HepG2 (cell line): ENCODE measurements around the gene GZF1. TPM values are rescaled to one million over a fixed set of nuclear protein-coding genes. Genes with fewer than 3 reads are reported as not detected.

Source experiments
- AKAP8 ChIP-seq: sonication (generic); formaldehyde crosslinking; IDR thresholded peaks from 2 replicates; pipeline ENCODE4 v1.5.1; 2020; ENCODE audit warnings: mild to moderate bottlenecking, missing genetic modification reagents
- DBP ChIP-seq: sonication (generic); formaldehyde crosslinking; IDR thresholded peaks from 2 replicates; pipeline ENCODE4 v1.4.0; 2020; ENCODE audit warnings: missing genetic modification reagents; ENCODE audit errors: not compliant biosample characterization
- GABPB1 ChIP-seq: IDR thresholded peaks from 2 replicates; pipeline ENCODE4 v1.6.1; 2016; ENCODE audit warnings: mild to moderate bottlenecking, missing genetic modification reagents, moderate library complexity, missing compliant biosample characterization
- HNRNPLL ChIP-seq: fragments of 200-400 bp; formaldehyde crosslinking; IDR thresholded peaks from 2 replicates; pipeline ENCODE4 v1.6.1; 2017; ENCODE audit warnings: mild to moderate bottlenecking, low read depth, low read length; ENCODE audit not compliant: poor library complexity, severe bottlenecking
- KAT8 ChIP-seq: IDR thresholded peaks from 2 replicates; pipeline ENCODE4 v1.6.1; 2016; ENCODE audit warnings: missing genetic modification reagents, missing compliant biosample characterization
- MAFF ChIP-seq: IDR thresholded peaks from 2 replicates; pipeline ENCODE4 v1.6.1; 2011; ENCODE audit warnings: low read depth, low read length, improper control_type of control experiment
- MBD4 ChIP-seq: IDR thresholded peaks from 2 replicates; pipeline ENCODE4 v1.6.1; 2012; ENCODE audit warnings: low read length, inconsistent platforms, borderline replicate concordance
- PRDM15 ChIP-seq: sonication (generic); formaldehyde crosslinking; IDR thresholded peaks from 2 replicates; pipeline ENCODE4 v1.4.0; 2020; ENCODE audit warnings: missing genetic modification reagents
- RAD21 ChIP-seq: fragments of 450-650 bp; formaldehyde crosslinking; IDR thresholded peaks from 2 replicates; pipeline ENCODE4 v1.5.0; 2020; ENCODE audit warnings: mild to moderate bottlenecking
- SNAPC2 ChIP-seq: sonication (generic); formaldehyde crosslinking; IDR thresholded peaks from 2 replicates; pipeline ENCODE4 v1.8.1; 2022; ENCODE audit warnings: mild to moderate bottlenecking, missing genetic modification reagents
- SPEN ChIP-seq: sonication (generic); formaldehyde crosslinking; IDR thresholded peaks from 2 replicates; pipeline ENCODE4 v1.5.1; 2020; ENCODE audit warnings: low read depth, mild to moderate bottlenecking, missing genetic modification reagents
- YEATS4 ChIP-seq: sonication (generic); formaldehyde crosslinking; IDR thresholded peaks from 2 replicates; pipeline ENCODE4 v1.4.0; 2020; ENCODE audit warnings: missing genetic modification reagents, borderline replicate concordance
- ZEB1 ChIP-seq: IDR thresholded peaks from 2 replicates; pipeline ENCODE4 v1.6.1; 2012; ENCODE audit warnings: mild to moderate bottlenecking, low read depth, inconsistent platforms; ENCODE audit not compliant: insufficient replicate concordance
- ZFX ChIP-seq: sonication (generic); formaldehyde crosslinking; IDR thresholded peaks from 2 replicates; pipeline ENCODE4 v1.4.0; 2020; ENCODE audit warnings: mild to moderate bottlenecking, low read depth, missing genetic modification reagents, moderate library complexity
- ZNF138 ChIP-seq: sonication (generic); formaldehyde crosslinking; IDR thresholded peaks from 2 replicates; pipeline ENCODE4 v1.5.0; 2020; ENCODE audit warnings: mild to moderate bottlenecking, low read depth, missing genetic modification reagents
- ZNF430 ChIP-seq: sonication (generic); formaldehyde crosslinking; IDR thresholded peaks from 2 replicates; pipeline ENCODE4 v1.9.0; 2021; ENCODE audit warnings: mild to moderate bottlenecking, missing genetic modification reagents
- ZNF570 ChIP-seq: sonication (generic); formaldehyde crosslinking; IDR thresholded peaks from 2 replicates; pipeline ENCODE4 v1.4.0; 2020; ENCODE audit warnings: mild to moderate bottlenecking, missing genetic modification reagents, borderline replicate concordance
- ZNF574 ChIP-seq: sonication (generic); formaldehyde crosslinking; IDR thresholded peaks from 2 replicates; pipeline ENCODE4 v1.4.0; 2020; ENCODE audit warnings: missing genetic modification reagents
- polyA plus RNA-seq, 8 experiments: library from polyadenylated mRNA; depleted of rRNA in 3 of 8; stranded (reverse) in 7 of 8; unstranded in 1 of 8; fragments of >200 nt; fragmentation: Illumina TruSeq in 4 of 8; extraction: Trizol in 4 of 8; gene quantifications; 2 replicates each; pipeline versions ENCODE4 v1.2.1 to v1.2.3, GENCODE V29; 2011 to 2016; ENCODE audit warnings: low read depth in 4 of 8, missing spikeins in 1 of 8, mixed read lengths in 1 of 8; ENCODE audit not compliant: insufficient read depth in 1 of 8
- total RNA-seq, 5 experiments: library from RNA; depleted of rRNA; stranded (reverse); fragments of >200 nt; fragmentation: Illumina TruSeq; extraction: Trizol; gene quantifications; 2 replicates each; pipeline ENCODE4 v1.2.3, GENCODE V29; 2016; ENCODE audit warnings: low read depth in 1 of 5
- TF ChIP-seq, protein P1 (sequence below): conservative IDR thresholded peaks from 2 replicates; pipeline ENCODE4 v1.6.1; 2018; ENCODE audit warnings: missing genetic modification reagents

GZF1 gene
- total and polyA plus RNA-seq, 2 of the 13 experiments (the other 11 are each of a cell fraction or from before 2014, with no cell fraction given) = 16.9 to 26.0 TPM

DNA sequence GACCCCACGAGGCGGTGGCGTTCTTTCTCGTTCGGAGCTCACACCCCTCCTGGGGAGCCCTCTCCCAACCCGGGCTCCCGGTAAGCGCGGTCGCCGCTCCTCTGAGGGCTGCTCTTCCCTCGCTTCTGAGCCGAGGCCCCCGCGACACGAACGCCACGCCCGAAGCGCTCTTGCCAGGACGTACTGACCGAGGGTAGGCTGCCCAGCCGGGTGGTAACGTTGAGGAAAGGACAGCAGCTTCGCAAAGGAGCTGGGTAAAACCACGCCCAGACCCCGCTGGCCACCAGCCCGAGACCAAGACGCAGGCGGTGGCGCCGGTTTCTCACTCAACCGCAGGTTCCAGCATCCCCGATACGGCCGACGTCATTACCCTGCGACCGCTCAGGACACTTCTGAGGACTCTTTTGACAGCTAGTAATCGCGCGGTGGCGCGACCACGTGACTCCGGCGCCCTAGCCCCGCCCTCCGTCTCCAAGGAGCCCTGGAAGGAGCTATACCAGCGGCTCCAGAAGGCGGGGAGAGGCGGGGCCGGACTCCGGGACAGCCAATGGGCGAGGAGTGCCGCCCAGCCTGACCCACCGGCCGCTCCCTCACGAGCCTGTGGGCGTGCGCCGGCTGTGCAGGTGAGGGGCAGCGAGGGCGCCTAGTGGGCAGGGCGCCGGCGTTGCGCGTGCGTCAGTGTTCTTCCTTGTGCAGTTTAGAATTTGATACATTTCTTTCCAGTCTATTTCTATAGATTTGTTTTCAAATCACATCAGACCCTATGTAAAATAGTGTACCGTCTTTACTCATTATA lies 4.0 kb upstream of the GZF1 start (continued):
- TF ChIP-seq PRDM15 (CRISPR knock-in tag) (peak; percentile 80), ZNF570 (CRISPR knock-in tag) (no peak), MAFF (no peak; the same call in 1 of the 2 replicates), AKAP8 (0 out of 2 replicates have a peak, but pooled peaks have one; percentile 34), ZNF574 (peak; percentile 84), DBP (CRISPR knock-in tag) (peak; percentile 79), YEATS4 (CRISPR knock-in tag) (peak; percentile 91; the same call in 1 of the 2 replicates), SPEN (peak; percentile 88; the same call in 1 of the 2 replicates), MBD4 (no peak), RAD21 (CRISPR knock-in tag) (no peak; the same call in 1 of the 2 replicates), GABPB1 (CRISPR knock-in tag) (peak; percentile 86), ZFX (peak; percentile 24; the same call in 1 of the 2 replicates), ZEB1 (peak; percentile 86), HNRNPLL (peak; percentile 89), SNAPC2 (CRISPR knock-in tag) (0 out of 2 replicates have a peak, but pooled peaks have one; percentile 43), ZNF138 (CRISPR knock-in tag) (no peak), KAT8 (CRISPR knock-in tag) (peak; percentile 99), ZNF430 (CRISPR knock-in tag) (peak; percentile 26; the same call in 1 of the 2 replicates)
- TF ChIP-seq, protein P1, sequence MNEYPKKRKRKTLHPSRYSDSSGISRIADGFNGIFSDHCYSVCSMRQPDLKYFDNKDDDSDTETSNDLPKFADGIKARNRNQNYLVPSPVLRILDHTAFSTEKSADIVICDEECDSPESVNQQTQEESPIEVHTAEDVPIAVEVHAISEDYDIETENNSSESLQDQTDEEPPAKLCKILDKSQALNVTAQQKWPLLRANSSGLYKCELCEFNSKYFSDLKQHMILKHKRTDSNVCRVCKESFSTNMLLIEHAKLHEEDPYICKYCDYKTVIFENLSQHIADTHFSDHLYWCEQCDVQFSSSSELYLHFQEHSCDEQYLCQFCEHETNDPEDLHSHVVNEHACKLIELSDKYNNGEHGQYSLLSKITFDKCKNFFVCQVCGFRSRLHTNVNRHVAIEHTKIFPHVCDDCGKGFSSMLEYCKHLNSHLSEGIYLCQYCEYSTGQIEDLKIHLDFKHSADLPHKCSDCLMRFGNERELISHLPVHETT (CRISPR knock-in tag) = peak; percentile 95
